ENCODE measurements around the gene HEXD. TPM values are rescaled to one million over a fixed set of nuclear protein-coding genes. Genes with fewer than 3 reads are reported as not detected.

The HEXD gene
- total and polyA plus RNA-seq, 4 donors = 5.6 to 19.9 (median 12.2) TPM

- Histone ChIP-seq H3K27ac (ENCODE audit: low read depth in 1 of 2, low read length in 2 of 2) (no peak overlapping the region), H3K27me3 (ENCODE audit: control insufficient read depth in 4 of 4, insufficient read depth in 4 of 4, low read length in 3 of 4) (no peaks in the 10 kb centered on the region), H3K9me3 (ENCODE audit: control insufficient read depth in 4 of 4, low read length in 3 of 4) (no peaks in the 10 kb centered on the region), H3K9ac (ENCODE audit: low read depth in 1 of 2, low read length in 2 of 2) (no peak overlapping the region), H3K4me3 (ENCODE audit: low read depth in 1 of 3, low read length in 3 of 3) (no peak overlapping the region), H3K4me1 (ENCODE audit: control insufficient read depth in 4 of 4, insufficient read depth in 4 of 4, low read length in 3 of 4) (peaks cover 2 to 34% (median 27%) of the 10 kb centered on the region in 4 donors), H3K36me3 (ENCODE audit: control insufficient read depth in 4 of 4, insufficient read depth in 3 of 4, low read depth in 1 of 4, low read length in 3 of 4) (peaks cover 0 to 2% (median 0%) of the 10 kb centered on the region in 4 donors)
- 91% methylated on average over 6 of the region's 6 CpGs for WGBS
- no peak for DNase-seq (ENCODE audit: low spot score)
- TF ChIP-seq JUND (IDR thresholded peaks at IDR 0.05) (no peak), YY1 (IDR thresholded peaks at IDR 0.05) (no peak), SP1 (IDR thresholded peaks at IDR 0.05) (no peak), FOXA2 (IDR thresholded peaks at IDR 0.05) (no peak), RAD21 (IDR thresholded peaks at IDR 0.05) (no peak), GABPA (IDR thresholded peaks at IDR 0.05 in 1 of 2, conservative IDR thresholded peaks at IDR 0.05 in 1 of 2) (no peak), REST (IDR thresholded peaks at IDR 0.05) (no peak), FOXA1 (IDR thresholded peaks at IDR 0.05) (no peak), RXRA (IDR thresholded peaks at IDR 0.05) (no peak)
Observed at GRCh38 chr17:82416771-82417170, 1.4 kb upstream of the HEXD start.

GRCh38 chr17:82419540-82419939 lies 1.4 kb downstream of the HEXD start:
- Histone ChIP-seq H3K27ac (ENCODE audit: low read depth in 1 of 2, low read length in 2 of 2) (peak overlapping the region in 1 of 2 donors; percentile 13), H3K9me3 (ENCODE audit: control insufficient read depth in 4 of 4, low read length in 3 of 4) (no peaks in the 10 kb centered on the region), H3K36me3 (ENCODE audit: control insufficient read depth in 4 of 4, insufficient read depth in 3 of 4, low read depth in 1 of 4, low read length in 3 of 4) (peaks cover 0 to 2% (median 0%) of the 10 kb centered on the region in 4 donors), H3K4me1 (ENCODE audit: control insufficient read depth in 4 of 4, insufficient read depth in 4 of 4, low read length in 3 of 4) (peaks cover 0 to 20% (median 15%) of the 10 kb centered on the region in 4 donors), H3K4me3 (ENCODE audit: low read depth in 1 of 3, low read length in 3 of 3) (peak overlapping the region in 2 of 3 donors; percentile 87 to 99), H3K9ac (ENCODE audit: low read depth in 1 of 2, low read length in 2 of 2) (peak overlapping the region; percentile 10 to 68), H3K27me3 (ENCODE audit: control insufficient read depth in 4 of 4, insufficient read depth in 4 of 4, low read length in 3 of 4) (no peaks in the 10 kb centered on the region)
- TF ChIP-seq HNF4A (conservative IDR thresholded peaks at IDR 0.05) (no peak), FOXA1 (IDR thresholded peaks at IDR 0.05) (no peak), SP1 (IDR thresholded peaks at IDR 0.05) (no peak), RXRA (IDR thresholded peaks at IDR 0.05) (no peak), MAX (IDR thresholded peaks at IDR 0.05) (no peak), TAF1 (conservative IDR thresholded peaks at IDR 0.05) (no peak), REST (IDR thresholded peaks at IDR 0.05) (no peak), GABPA (IDR thresholded peaks at IDR 0.05 in 1 of 2, conservative IDR thresholded peaks at IDR 0.05 in 1 of 2) (no peak), EGR1 (IDR thresholded peaks at IDR 0.05; ENCODE audit: low read depth in 2 of 2) (no peak), YY1 (IDR thresholded peaks at IDR 0.05) (no peak), RAD21 (IDR thresholded peaks at IDR 0.05) (no peak), JUND (IDR thresholded peaks at IDR 0.05) (no peak), ATF3 (IDR thresholded peaks at IDR 0.05) (no peak), CTCF (IDR thresholded peaks at IDR 0.05; ENCODE audit: low read depth, low read length, missing input control) (no peak), ZBTB33 (IDR thresholded peaks at IDR 0.05) (no peak), FOXA2 (IDR thresholded peaks at IDR 0.05) (no peak), HNF4G (IDR thresholded peaks at IDR 0.05) (no peak), NR2F2 (IDR thresholded peaks at IDR 0.05) (no peak)
- WGBS = 75% methylated on average over 2 of the region's 2 CpGs
- DNase-seq (ENCODE audit: low spot score) = no peak

Measured in liver (tissue), 9 donors.